DMS79 treated with DMSO at 0.1 percent for 48 hours (cell line): ENCODE data around the gene NCK1.

ENCODE experiments used
- DNase-seq: peaks from one replicate; lab custom pipeline; 2025; lab: John Stamatoyannopoulos, UW

The NCK1 gene

DNA sequence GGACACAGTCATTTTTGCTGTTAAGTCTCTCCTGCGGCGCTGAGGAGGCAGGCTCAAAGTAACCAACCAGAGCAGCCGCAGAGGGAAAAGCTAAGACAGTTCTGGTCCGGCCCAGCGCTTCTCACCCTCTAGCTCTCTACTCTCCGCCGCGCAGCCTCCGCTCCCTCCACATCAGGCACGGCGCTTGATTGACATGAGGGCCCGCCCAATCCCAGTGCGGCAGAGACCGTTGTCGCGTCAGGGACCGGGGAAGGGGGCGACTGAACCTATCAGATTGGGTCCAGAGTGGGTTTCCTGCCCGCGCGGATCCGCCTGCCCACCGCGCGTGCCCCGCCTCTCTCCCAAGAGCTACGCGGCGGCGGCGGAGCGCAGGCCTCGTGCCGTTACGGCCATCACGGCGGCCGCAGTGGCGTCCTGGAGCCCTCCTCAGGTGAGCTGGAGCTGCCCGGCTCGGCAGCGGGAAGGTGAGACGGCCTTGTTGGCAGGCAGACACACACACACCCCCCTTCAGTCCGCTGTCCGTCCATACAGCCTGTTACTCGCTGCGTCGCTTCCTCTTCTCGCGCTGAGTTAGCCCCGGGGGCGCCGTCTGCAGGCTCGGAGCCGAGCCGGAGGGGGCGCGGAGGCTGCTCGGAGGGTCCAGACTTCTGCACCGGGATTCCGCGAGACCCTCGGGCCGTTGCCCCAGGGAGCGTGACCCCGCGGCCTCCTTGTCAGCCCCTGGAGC lies at the start of gene NCK1:
TSS of gene NCK1 (plus strand) at position 319 of the 727 bp plus-strand sequence. CDS start 65,794 bp downstream, outside the sequence.
- DNase-seq, result peak; percentile 97

DNA sequence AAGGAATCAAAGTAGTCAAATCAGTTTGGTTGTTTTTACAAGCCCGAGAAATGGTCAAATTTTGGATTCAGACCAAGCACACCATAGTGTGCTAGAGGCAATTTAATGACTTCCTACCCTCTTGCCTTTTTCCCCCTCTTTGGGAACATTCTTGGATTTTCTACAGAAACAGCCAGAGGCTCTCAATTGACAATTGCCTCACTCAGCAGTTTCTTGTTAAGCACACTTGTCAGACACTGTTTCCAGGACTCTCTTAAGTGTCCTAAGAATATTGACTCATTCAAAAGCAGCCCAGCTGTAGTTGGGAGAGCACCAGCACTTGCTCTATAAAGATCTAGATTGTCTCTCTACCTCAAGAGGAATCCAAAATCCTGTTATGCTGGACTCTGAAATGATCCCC lies 44.6 kb upstream of the NCK1 start:
- peak; percentile 80 for DNase-seq

DNA sequence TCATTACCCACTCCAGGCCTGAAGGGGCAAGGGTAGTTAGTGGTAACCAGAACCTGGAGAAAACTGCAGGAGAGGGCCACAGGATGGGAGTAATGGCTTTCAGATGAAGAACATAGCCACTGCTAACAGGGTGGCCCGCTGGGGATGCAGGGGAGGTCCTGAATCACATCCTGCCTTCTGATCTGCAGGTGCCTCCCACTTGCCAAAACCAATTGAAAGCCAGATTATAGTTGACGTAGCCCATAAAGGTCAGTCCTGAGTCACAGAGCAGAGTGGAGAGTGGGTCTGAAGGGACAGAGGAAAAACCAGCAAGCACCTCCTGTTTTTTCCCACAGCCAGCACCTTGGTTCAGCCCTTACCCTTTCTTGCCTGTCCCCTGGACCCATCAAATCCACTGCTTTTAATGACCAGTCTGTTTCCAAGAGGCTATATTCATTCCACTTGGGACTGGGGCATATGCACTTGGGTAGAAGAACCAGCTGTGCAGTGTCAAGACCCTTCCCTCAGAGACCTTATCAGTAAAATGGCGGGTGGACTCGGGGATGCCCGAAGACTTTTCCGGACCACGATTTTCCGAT lies 43.7 kb upstream of the NCK1 start:
- DNase-seq, result peak; percentile 87

DNA sequence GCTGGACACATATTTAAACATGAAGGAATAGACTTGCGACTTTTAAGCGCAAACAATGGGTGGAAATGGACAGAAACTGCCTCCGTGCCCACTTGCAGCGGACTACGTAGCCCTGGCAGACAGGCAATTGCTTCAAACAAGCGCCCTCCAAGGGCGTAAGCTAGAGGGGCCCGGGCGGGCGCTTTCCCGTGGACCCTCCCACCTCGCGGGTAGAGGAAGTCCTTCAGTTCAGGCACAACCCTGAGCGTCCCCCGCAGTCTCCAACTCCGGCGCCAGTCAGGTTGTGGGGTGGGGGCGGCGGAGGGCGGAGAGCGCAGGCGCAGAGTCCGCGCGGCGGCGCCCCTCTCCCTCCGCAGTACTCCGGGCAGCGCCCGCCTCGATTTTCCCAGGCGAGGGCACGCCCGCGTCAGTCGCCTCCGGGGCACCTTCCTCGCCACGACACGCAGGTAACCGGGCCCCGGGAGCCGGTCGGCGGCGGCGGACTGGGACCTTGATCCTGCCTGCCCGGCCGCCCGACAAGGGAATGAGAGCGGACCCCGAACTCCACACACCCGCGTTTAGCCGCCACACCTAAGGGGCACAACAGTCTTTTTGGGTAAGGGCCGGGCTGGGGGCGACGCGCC lies 43.1 kb upstream of the NCK1 start, which contains the start of gene SLC35G2:
TSS of gene SLC35G2 (plus strand) at position 358 of the 623 bp plus-strand sequence. CDS start 35,335 bp downstream, outside the sequence.
- peak; percentile 85 for DNase-seq

DNA sequence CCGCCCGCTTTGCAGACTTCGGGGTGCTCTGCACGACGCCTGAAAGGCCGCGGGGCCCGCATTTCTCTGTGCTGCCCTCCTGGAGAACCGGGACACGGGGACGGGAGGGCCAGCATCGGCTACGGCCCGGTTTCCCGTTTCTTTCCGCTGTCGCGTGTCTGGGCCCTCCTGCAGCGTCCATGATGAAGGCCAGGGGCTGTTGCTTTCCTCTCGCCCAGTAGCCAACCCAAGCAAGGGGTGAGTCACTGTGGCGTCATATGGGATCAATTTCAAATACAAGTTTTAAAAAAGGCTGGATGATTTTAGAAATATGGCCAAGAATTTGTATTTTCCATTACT lies 42.6 kb upstream of the NCK1 start:
- no peak for DNase-seq

DNA sequence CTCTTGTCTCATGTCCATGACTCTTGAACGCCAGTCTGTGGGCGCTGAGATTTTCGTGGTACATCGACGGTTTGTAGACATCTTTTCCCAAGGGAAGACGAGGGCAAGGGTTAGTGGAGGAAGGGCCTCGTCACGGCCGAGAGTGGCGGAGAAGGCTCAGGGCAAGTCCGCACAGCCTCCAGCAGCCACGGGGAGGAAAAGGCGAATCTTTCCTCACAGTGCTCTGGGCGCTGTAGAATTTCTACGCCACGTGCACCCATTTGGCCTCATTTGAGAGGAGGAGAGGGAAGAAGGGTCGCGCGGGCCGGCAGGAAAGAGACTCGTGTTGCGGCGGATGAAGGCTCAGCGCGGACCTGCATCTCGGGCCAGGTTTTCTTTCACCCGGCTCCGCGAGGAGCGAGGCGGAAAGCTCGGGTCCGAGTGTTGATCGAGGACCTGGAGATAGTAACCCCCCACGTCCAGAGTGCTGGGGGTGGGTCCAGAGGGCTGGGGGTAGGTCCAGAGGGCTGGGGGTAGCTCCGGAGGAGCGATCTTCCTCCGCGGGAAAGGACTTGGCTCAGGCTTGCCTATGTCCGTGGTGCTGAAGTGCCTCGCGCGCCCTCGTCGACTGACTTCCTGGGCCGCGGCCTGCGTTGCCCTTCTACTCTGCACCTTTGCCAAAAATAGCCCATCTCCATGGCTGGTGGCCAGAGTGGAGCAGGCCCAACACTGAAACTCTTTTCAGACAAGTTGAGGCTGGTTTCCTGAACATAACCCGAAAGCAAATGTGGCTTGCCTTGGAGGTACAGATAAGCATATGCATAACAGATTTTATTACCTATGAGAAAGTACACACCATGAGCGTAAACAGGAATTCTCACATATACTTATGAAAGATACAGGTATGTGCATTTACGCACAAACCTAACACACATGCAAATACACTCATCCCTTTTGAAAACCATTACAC lies 42.0 kb upstream of the NCK1 start:
- peak; percentile 78 for DNase-seq

DNA sequence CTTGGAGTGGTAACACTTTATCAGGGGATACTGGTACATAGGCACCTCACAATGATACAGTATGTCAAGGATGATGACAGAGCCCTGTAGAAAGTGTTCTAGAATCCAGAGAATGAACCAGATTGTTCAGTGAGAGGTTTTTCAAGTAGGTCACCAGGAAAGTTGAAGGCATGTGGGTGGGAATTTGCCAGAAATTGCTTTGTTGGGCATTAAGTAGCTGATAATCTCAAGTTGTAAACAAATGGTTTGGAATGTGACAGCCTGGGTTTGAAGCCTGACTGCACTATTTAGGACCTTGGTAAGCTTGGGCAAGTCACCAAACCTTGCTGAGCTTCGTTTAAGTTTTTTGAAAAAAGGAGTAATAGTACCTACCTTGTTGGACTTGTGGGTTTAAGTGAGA lies 30.5 kb upstream of the NCK1 start:
- no peak for DNase-seq

DNA sequence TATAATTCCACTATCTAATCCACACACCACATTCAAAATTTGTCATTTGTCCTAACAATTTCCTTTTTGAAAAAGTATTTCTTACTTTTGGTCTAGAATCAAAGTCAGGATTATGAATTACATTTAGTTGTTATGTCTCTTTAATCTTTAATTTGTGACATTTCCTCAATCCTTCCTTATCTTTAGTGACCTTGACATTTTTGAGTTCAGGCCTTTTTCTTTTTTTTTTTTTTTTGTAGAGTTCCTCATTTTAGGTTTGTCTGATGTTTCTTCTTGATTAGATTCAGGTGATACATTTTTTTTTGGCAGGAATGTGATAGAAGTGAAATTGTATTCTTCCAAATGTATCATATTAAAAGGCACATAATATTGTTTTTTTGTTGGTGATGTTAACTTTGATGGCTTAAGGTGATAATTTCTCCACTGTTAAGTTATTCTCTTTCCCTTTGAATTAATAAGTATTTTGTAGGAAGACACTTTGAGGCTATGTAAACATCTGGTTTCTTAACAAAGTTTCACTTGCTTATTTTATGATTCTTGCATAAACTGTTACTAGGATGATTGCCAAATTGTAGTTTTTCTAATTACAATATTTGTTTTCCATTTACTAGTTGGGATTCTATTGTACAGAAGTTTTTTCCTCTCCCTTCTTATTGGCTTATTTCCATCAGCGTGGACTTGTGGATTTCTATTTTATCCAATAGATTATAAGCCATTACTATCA lies 26.8 kb upstream of the NCK1 start:
- DNase-seq, result no peak

DNA sequence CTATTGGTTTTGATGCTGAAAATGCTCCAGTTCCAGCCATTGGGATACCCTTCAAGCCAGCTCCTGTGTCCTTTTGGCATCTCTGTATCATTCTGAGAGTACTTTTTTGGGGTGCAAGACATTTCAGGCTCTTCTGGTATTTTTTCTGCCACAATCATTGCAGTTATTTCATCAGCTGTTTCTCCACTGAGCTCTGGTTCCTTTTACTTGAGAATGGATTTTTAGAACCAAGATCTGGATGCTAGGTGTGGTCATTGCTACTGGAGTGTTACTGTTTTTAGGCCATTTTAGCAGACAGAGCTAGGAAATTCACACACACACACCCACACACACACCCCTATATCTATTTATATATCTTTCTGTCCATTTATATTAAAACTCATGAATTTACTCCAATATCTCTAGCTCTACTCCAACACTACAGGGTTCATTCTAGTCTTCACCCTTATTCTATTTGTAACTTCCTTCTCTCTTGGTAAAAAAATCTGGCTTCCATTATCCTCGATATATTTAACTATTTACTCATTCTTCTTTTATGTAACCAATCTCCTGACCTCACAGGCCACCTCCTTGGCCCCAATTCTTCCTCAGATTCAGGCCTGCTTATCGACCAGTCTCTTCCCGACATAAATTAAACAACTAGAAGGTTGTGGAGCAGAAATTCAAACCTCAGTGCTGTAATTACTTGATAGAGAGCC lies 26.0 kb upstream of the NCK1 start:
- DNase-seq, result no peak

DNA sequence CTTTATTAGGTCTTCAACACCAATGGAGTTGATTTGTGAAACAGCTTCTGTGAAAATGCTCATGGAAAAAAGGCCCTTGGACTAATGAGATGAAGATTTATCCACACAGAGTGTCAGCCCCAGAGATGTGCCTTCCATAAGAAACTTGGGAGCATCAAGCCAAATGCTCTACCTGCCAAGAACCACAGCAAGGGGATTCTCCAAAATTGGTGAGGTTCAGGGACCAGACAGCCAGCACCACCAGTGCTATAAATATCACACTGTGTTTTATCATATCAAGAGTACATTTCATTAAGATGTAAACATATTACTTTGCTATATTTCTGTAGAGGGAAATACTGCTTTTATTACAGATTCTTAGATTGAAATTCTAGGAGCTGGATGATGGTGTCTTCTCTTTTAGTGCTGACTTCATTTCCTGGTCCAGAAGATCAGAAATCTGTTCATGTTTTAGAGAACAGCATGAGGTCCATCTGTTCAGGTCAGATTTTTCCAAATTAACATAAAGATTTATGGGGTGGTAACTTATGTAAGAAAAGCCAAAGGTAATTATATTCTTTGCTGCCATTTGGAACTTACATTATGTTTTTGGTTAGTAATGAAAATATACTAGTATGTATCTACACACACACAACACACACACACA lies 25.4 kb upstream of the NCK1 start:
- DNase-seq, result no peak

DNA sequence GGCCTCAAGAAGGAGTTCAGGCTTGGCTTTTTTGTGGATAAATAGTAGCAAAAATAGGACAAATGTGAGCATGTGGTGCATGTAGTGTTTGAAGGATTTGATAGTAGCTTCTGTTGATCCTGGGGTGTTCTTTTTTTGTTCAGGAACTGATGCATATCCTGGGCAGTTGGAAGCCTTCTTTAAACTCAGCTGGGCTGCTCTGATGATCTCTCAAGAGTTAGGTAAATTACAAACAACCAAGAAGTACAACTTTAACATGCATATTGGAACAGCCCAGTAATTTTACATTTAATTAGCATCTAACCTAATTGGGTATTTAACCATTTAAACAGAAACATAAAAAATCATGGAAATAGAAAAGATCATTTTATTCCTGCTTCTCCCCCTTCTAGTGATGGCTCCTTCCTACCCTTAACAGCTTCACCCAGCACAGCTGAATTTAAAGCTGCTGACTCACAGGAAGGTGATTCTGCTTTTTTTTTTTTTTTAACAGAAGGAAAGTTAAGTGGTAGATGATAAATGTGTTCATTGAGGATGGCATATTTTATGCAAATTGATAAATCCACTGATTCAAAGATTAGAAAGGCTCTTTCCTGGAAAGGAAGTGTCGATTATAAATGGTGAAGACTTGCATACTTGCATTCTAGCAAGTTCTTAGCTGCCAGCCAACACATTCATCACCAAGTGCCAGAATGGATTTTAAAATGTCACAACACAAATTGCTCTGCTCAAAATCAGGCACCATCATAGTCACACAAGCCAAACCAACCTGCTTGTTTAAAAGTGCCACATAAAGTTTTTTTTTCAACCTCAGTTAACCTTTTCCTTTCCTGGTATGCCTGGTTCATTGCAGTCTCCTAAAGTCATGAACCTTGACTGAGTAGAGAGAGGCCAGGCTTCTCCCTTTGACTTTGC lies 23.1 kb upstream of the NCK1 start:
- no peak for DNase-seq

DNA sequence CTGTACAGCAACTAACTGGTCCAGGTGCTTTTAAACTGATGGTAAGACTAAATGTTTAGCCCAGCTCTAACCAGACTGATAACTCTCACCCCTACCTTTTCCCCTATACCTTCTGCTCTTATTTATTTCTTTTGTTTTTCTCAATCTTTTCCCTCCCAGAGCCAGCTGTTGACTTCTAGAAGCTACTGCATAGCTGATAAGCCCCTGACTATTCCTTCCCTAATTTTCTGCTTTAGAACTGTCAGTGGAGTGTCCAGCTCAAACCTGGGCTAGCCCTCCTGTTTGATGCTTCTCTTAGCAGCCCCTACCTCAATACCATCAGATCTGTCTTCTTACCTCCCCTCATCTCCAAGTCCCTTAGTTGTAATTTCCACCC lies 22.5 kb upstream of the NCK1 start:
- no peak for DNase-seq

DNA sequence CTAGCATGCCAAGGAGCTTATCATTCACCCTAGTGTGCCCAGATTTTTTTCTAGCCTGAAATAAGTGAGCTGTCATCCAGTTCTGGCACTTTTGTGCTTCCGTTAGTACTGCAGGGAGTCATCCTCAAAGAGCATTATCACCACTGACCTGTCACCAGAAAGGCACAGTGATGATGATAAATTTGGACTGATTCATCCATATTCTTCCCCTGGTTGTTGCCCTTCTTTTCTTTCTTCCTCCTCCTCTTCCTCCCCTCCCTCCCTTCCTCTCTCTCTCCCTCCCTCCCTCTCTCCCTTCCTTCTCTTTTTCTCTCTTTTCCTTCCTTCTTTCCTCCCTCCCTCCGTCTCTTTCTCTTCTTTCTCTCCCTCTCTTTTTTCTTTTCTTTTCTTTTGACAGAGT lies 21.8 kb upstream of the NCK1 start:
- no peak for DNase-seq

DNA sequence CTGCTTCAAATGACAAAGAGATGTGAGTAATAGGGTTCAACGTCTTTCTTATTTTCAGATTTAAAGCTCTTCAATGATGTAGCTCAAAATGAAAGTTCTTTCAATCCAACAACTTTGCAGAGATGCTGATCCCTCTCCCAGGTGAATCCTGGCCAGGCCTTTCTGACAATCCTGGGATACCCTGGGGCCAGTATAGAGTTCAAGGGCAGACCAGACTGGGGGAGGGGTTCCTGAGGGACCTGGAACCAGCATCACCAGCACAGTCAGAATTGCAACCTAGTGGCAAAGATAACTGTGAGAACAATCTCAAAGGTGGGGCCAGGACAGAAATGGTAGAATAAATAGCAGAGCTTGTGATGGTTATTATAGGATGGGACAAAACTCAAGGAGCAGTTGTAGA lies 19.7 kb upstream of the NCK1 start:
- no peak for DNase-seq

DNA sequence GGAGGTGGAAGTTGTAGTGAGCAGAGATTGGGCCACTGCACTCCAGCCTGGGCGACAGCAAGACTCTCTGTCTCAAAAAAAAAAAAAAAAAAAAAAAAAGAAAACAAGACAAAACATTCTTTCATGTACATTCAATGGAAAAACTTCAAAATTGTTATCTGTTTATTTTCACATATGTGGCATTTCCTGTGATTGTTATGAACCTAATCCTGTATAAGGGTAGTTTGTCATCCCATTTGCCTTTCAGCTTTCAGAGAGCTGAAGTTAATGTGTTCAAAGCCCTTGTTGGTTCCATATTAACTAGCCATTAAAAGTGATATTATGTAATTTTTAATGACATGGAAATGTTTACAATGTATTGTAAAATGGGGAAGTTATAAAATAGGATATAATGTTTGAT lies 17.3 kb upstream of the NCK1 start:
- no peak for DNase-seq

DNA sequence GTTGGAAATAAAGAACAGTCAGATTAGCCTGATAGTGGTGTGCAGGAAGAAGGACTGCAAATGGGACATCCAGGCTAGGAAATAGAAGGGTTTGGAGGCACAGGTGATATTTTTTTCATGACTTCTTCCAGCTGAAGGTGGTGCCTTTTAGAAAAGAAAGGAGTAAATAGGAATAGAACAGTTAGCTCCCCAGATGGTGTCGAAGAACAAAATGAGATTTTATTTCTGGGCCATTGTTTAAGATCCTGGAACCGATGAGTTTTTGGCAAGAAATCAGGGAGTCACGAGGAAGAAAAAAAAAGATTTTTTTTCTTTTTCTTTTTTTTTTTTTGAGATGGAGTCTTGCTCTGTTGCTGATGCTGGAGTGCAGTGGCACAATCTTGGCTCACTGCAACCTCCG lies 9.8 kb upstream of the NCK1 start:
- DNase-seq, result no peak

DNA sequence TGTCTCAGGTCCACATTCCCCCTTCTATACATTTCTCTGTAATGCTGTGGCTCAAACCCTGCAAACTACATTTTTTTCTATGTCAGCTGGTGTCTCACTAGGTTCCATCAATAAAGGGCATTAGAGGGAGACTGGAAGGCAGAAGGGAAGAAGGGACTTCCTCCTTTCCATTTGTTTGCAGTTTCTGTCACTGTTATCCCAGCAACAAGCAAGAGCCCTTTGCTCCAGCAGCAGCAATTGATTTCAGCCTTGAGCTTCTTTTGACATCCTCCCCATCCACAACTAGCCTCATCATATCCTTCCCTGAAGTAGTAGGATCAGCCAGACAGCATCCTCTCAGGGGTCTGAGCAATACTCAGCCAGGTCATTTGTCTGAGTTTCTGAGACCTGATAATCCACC lies 5.3 kb upstream of the NCK1 start:
- DNase-seq, result no peak

DNA sequence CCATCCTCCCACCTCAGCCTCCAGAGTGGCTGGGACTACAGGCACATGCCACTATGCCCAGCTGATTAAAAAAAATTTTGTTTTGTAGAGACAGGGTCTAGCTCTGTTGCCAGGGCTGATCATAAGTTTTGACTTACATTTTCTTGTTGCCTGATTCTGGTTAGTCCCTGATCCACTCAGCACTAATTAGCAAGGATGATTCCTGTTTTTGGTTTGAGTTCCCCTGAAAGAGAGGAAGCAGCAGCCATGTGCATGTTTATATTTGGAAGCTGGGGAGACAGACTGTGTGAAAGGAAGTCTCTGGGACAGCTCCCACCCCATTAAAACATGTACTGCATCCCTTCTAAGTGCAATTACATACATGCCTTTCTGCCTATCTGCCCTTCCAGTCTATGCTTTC lies 3.6 kb upstream of the NCK1 start:
- no peak for DNase-seq

DNA sequence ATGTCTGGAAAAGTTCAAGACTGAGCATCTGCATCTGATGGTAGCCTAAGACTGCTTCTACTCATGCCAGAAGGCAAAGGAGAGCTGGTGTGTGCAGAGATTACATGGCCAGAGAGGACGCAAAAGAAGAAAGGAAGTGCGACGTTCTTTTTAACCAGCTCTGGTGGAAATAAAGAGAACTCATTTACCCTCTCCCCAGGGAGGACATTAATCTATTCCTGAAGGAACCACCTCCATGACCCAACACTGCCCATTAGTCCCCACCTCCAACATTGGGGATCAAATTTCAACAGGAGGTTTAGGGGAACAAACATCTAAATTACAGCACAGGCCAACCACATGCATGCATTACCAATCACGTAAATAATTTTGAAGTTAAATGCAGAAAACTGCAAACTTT lies 1.5 kb upstream of the NCK1 start:
- peak; percentile 42 for DNase-seq
